DND-41 (cell line): ENCODE results near the gene PAGE4.

ENCODE experiments used
- ATAC-seq: fragments of 200-7000 bp; cut with Tn5 transposase; 3 replicates; pipeline ENCODE4 v1.9.1; 2021; ENCODE audit warnings: low read depth; ENCODE audit not compliant: insufficient read depth
- DNase-seq: peaks from one replicate; pipeline ENCODE4 v3.0.0-alpha.2; 2020
- H2AFZ ChIP-seq: 2 replicates; pipeline ENCODE4 v1.6.0; 2012; ENCODE audit warnings: low read depth, low read length
- H3K27ac ChIP-seq: 2 replicates; pipeline ENCODE4 v1.5.1; 2012; ENCODE audit warnings: low read length, inconsistent platforms
- H3K27me3 ChIP-seq: fragments of 200-600 bp; sonication (generic); 2 replicates; pipeline ENCODE4 v1.6.0; 2012; ENCODE audit warnings: low read length, mild to moderate bottlenecking, inconsistent platforms; ENCODE audit not compliant: insufficient read depth, poor library complexity
- H3K36me3 ChIP-seq: 2 replicates; pipeline ENCODE4 v1.5.1; 2012; ENCODE audit warnings: low read length, inconsistent platforms; ENCODE audit not compliant: insufficient read depth
- H3K4me1 ChIP-seq: 2 replicates; pipeline ENCODE4 v1.5.1; 2012; ENCODE audit warnings: mild to moderate bottlenecking, low read length; ENCODE audit not compliant: insufficient read depth
- H3K4me2 ChIP-seq: 2 replicates; pipeline ENCODE4 v1.6.0; 2012; ENCODE audit warnings: mild to moderate bottlenecking, moderate library complexity, low read length, inconsistent platforms; ENCODE audit not compliant: insufficient read depth
- H3K4me3 ChIP-seq, 2 experiments: fragments of 200-600 bp in 1 of 2; shearing (Covaris generic) in 1 of 2; 2 replicates each; pipeline ENCODE4 v1.5.1; 2012 to 2016; ENCODE audit warnings: inconsistent platforms in 2 of 2, low read length in 2 of 2, mild to moderate bottlenecking in 2 of 2, low read depth in 1 of 2, moderate library complexity in 1 of 2
- H3K79me2 ChIP-seq: 2 replicates; pipeline ENCODE4 v1.6.0; 2012; ENCODE audit warnings: low read length, inconsistent platforms; ENCODE audit not compliant: insufficient read depth
- H3K9ac ChIP-seq: 2 replicates; pipeline ENCODE4 v1.6.0; 2012; ENCODE audit warnings: low read depth, mild to moderate bottlenecking, inconsistent platforms, low read length, moderate library complexity
- H3K9me3 ChIP-seq: 2 replicates; pipeline ENCODE4 v1.5.1; 2012; ENCODE audit warnings: low read length, moderate library complexity, mild to moderate bottlenecking, inconsistent platforms; ENCODE audit not compliant: insufficient read depth, severe bottlenecking
- H4K20me1 ChIP-seq: 2 replicates; pipeline ENCODE4 v1.6.0; 2012; ENCODE audit warnings: low read length; ENCODE audit not compliant: insufficient read depth
- CTCF ChIP-seq: IDR thresholded peaks from 2 replicates; pipeline ENCODE4 v1.5.1; 2012; ENCODE audit warnings: borderline replicate concordance, low read length, moderate library complexity, mild to moderate bottlenecking; ENCODE audit not compliant: poor library complexity, severe bottlenecking; ENCODE audit errors: extremely low read depth
- EZH2 ChIP-seq: IDR thresholded peaks from 3 replicates; pipeline ENCODE4 v1.6.1; 2012; ENCODE audit warnings: borderline replicate concordance, low read depth, mild to moderate bottlenecking, moderate library complexity, low read length, inconsistent platforms; ENCODE audit not compliant: severe bottlenecking

The PAGE4 gene

GRCh38 chrX:49868739-49869138, 39.6 kb downstream of the PAGE4 start:
- Histone ChIP-seq H3K4me1 (no peaks in the 10 kb centered on the region), H3K9ac (no peak overlapping the region), H4K20me1 (no peaks in the 10 kb centered on the region), H3K36me3 (no peaks in the 10 kb centered on the region), H3K27me3 (no peaks in the 10 kb centered on the region), H3K4me3 (no peak overlapping the region), H3K9me3 (no peaks in the 10 kb centered on the region), H2AFZ (no peak overlapping the region), H3K27ac (no peak overlapping the region), H3K4me2 (no peak overlapping the region), H3K79me2 (no peaks in the 10 kb centered on the region)
- ATAC-seq (no peak), DNase-seq (no peak)
- TF ChIP-seq CTCF (no peak), EZH2 (no peak)

- DNase-seq, result peak; percentile 4
- Histone ChIP-seq H3K4me2 (no peak overlapping the region), H4K20me1 (no peaks in the 10 kb centered on the region), H3K9me3 (no peaks in the 10 kb centered on the region), H3K27ac (no peak overlapping the region), H3K79me2 (no peaks in the 10 kb centered on the region), H3K9ac (no peak overlapping the region), H2AFZ (no peak overlapping the region), H3K27me3 (no peaks in the 10 kb centered on the region), H3K4me3 (no peak overlapping the region), H3K4me1 (no peaks in the 10 kb centered on the region), H3K36me3 (no peaks in the 10 kb centered on the region)
- ATAC-seq, result no peak
- TF ChIP-seq CTCF (peak; percentile 54), EZH2 (no peak)
Observed at GRCh38 chrX:49876750-49877149, 47.6 kb downstream of the PAGE4 start.

GRCh38 chrX:49877397-49878101, 48.4 kb downstream of the PAGE4 start:
- ATAC-seq, result no peak
- Histone ChIP-seq H3K9me3 (no peaks in the 10 kb centered on the region), H2AFZ (no peak overlapping the region), H3K79me2 (no peaks in the 10 kb centered on the region), H3K9ac (no peak overlapping the region), H3K4me2 (no peak overlapping the region), H3K27me3 (no peaks in the 10 kb centered on the region), H3K36me3 (no peaks in the 10 kb centered on the region), H4K20me1 (no peaks in the 10 kb centered on the region), H3K4me3 (no peak overlapping the region), H3K27ac (no peak overlapping the region), H3K4me1 (no peaks in the 10 kb centered on the region)
- TF ChIP-seq EZH2 (no peak), CTCF (no peak)
- no peak for DNase-seq
